Tibial nerve (tissue), 4 donors: Measurements from ENCODE around the gene FBXL12. TPM values are rescaled to one million over a fixed set of nuclear protein-coding genes. Genes with fewer than 3 reads are reported as not detected.

Experiments used
- DNase-seq, 2 donors: peaks; one replicate each; pipeline ENCODE4 v3.0.0-alpha.2; 2019; ENCODE audit warnings: low spot score in 2 of 2
- H3K27ac ChIP-seq, 4 donors: fragments of 200-600 bp; sonication (generic) in 3 of 4; one replicate each; pipeline ENCODE4 v1.5.1; 2017 to 2019; ENCODE audit warnings: mild to moderate bottlenecking in 1 of 4
- H3K27me3 ChIP-seq, 2 donors: fragments of 200-600 bp; sonication (generic) in 1 of 2; one replicate each; pipeline versions ENCODE4 v1.5.1 to v1.6.0; 2017 to 2019
- H3K36me3 ChIP-seq, 3 donors: fragments of 200-600 bp; sonication (generic); one replicate each; pipeline ENCODE4 v1.5.1; 2018 to 2019
- H3K4me1 ChIP-seq, 4 donors: fragments of 200-600 bp; sonication (generic) in 3 of 4; one replicate each; pipeline ENCODE4 v1.5.1; 2017 to 2019
- H3K4me3 ChIP-seq, 4 donors: fragments of 200-600 bp; sonication (generic) in 3 of 4; one replicate each; pipeline ENCODE4 v1.5.1; 2017 to 2019; ENCODE audit warnings: mild to moderate bottlenecking in 1 of 4, moderate library complexity in 1 of 4
- H3K9me3 ChIP-seq, 4 donors: fragments of 200-600 bp; sonication (generic) in 3 of 4; one replicate each; pipeline ENCODE4 v1.5.1; 2017 to 2019
- EP300 ChIP-seq, 2 donors: sonication (generic); formaldehyde crosslinking; IDR thresholded peaks; one replicate each; pipeline ENCODE4 v1.6.1; 2017; ENCODE audit warnings: antibody characterized with exemption in 2 of 2, mild to moderate bottlenecking in 1 of 2
- POLR2A ChIP-seq, 2 donors: fragments of 450-650 bp; IDR thresholded peaks; one replicate each; pipeline ENCODE4 v1.6.1; 2017; ENCODE audit warnings: antibody characterized with exemption in 2 of 2, mild to moderate bottlenecking in 2 of 2, moderate library complexity in 2 of 2
- WGBS, 2 donors: methylation state at CpG; one replicate each; pipeline ENCODE4 v1.1.5; 2018; 5-methylcytosine and 5-hydroxymethylcytosine counted together
- total RNA-seq, 4 donors: library from RNA; depleted of rRNA; stranded (reverse); fragments of >200 nt; gene quantifications; one replicate each; pipeline ENCODE4 v1.1.0, GENCODE V29; 2016
- TF ChIP-seq, protein P1 (sequence below), 5 experiments: fragments of 200-600 bp in 3 of 5; fragments of 450-650 bp in 2 of 5; sonication (generic) in 3 of 5; IDR thresholded peaks; one replicate each; pipeline ENCODE4 v1.5.1; 2016 to 2019; ENCODE audit warnings: antibody characterized with exemption in 5 of 5, mild to moderate bottlenecking in 3 of 5, moderate library complexity in 2 of 5

FBXL12 gene
- total RNA-seq, 4 donors from 2014 or later = 26.2 to 42.7 (median 36.6) TPM

DNA sequence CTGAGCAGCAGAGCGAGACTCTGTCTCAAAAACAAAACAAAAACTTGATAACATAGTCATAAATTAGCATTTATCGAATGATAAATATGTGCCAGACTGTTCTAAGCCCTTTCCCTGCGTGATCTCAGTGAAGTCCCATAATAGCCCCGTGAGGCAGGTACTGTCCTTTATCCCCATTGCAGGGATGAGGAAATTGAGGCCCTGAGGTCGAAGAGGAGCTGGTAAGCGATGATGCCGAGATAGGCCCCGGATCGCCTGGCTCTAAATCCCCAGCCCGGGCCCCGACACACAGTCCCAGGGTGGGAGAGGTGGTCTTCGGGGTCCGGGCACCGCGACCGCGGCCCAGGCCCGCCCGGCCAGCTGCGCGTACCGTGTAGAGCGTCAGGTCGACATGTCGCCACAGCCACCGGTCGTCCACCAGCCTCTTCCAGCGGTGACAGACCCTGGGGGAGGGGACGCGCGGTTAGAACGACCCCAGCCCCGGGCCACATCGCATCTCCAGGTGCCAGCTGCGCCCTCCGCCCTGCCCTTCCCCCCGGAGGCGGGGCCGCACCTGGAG, 625 bp downstream of the FBXL12 start:
- Histone ChIP-seq H3K4me1 (peaks cover 0 to 29% (median 6%) of the 10 kb centered on the region in 4 donors), H3K27ac (peak overlapping the region; percentile 93 to 97 (median 95)), H3K27me3 (no peaks in the 10 kb centered on the region), H3K36me3 (peaks cover 0 to 26% (median 0%) of the 10 kb centered on the region in 3 donors), H3K4me3 (peak overlapping the region; percentile 94 to 97 (median 96)), H3K9me3 (no peaks in the 10 kb centered on the region)
- 13 to 17% methylated on average over 6 to 9 of the region's 39 CpGs for WGBS, 2 donors
- TF ChIP-seq, protein P1, sequence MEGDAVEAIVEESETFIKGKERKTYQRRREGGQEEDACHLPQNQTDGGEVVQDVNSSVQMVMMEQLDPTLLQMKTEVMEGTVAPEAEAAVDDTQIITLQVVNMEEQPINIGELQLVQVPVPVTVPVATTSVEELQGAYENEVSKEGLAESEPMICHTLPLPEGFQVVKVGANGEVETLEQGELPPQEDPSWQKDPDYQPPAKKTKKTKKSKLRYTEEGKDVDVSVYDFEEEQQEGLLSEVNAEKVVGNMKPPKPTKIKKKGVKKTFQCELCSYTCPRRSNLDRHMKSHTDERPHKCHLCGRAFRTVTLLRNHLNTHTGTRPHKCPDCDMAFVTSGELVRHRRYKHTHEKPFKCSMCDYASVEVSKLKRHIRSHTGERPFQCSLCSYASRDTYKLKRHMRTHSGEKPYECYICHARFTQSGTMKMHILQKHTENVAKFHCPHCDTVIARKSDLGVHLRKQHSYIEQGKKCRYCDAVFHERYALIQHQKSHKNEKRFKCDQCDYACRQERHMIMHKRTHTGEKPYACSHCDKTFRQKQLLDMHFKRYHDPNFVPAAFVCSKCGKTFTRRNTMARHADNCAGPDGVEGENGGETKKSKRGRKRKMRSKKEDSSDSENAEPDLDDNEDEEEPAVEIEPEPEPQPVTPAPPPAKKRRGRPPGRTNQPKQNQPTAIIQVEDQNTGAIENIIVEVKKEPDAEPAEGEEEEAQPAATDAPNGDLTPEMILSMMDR (IDR thresholded peaks at IDR 0.05) = no peak
- no peak for TF ChIP-seq POLR2A (IDR thresholded peaks at IDR 0.05)
- TF ChIP-seq EP300 (IDR thresholded peaks at IDR 0.05) = no peak
- DNase-seq = no peak

DNA sequence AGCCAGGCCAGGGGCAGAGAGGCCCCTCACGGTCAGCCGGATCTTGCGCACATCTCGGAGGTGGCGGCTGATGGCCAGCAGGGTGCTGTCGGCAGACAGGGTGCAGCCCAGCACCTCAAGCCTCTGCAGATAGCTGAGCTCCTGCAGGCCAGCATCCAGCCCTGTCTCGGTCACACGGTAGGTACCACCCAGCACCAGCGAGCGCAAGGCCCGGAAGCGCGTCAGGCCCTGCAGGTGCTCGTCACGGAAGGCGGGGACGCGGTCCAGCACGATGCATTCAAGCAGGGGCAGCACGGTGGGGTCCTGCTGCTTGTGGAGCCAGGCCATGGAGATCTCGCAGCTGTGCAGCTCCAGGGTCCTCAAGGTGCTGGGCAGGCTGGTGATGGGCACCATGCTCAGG, 7.7 kb downstream of the FBXL12 start:
- WGBS, 2 donors = 97 to 98% methylated on average over 16 to 21 of the region's 21 CpGs
- peaks cover 0 to 89% (median 14%) of the 10 kb centered on the region in 3 donors for H3K36me3 ChIP-seq
- no peaks in the 10 kb centered on the region for H3K27me3 ChIP-seq
- no peaks in the 10 kb centered on the region for H3K9me3 ChIP-seq
- TF ChIP-seq POLR2A (IDR thresholded peaks at IDR 0.05) (no peak), EP300 (IDR thresholded peaks at IDR 0.05) (no peak)
- TF ChIP-seq, protein P1 (IDR thresholded peaks at IDR 0.05) = no peak
- H3K4me3 ChIP-seq = no peak overlapping the region
- H3K27ac ChIP-seq = no peak overlapping the region
- peaks cover 0 to under 1% (median 0%) of the 10 kb centered on the region in 4 donors for H3K4me1 ChIP-seq
- DNase-seq = no peak

DNA sequence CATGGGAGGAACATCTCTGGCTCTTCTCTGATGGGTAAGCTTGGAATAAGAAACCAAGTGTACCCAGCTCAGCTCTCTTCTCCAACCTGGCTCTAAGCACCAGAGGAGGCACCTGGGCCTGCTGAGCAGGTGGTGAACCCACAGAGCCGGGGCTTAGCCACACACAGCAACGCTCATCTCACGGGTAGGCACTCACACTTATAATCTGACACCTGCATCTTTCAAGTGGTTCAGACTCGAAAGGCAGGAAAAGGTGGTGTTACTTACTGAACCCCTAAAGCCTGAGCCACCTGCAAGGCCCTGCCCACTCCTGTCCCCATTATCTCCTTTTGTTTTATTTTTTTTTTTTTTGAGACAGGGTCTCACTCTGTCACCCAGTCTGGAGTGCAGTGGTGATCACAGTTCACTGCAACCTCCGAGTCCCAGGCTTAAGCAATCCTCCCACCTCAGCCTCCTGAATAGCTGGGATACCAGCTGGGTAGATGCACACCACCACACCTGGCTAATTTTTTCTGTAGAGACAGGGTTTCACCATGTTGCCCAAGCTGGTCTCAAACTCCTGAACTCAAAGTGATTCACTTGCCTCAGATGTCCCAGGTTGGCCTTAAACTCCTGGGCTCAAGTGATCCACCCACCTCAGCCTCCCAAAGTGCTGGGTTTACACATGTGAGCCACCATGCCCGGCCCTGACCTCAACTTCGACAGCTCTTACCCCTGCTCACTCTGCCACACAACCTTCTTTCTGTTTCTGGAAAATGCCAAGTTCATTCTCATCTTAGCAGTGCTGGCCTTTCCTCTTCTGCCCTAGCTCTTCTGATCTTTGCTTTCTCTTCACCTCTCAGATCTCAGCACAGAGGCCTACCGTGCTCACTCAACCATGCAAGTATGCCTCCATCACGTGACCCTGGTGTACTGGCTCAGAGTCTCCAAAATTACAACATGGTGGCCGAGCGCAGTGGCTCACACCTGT, 9.7 kb downstream of the FBXL12 start:
- DNase-seq = no peak
- Histone ChIP-seq H3K4me3 (no peak overlapping the region), H3K27me3 (no peaks in the 10 kb centered on the region), H3K4me1 (no peaks in the 10 kb centered on the region), H3K27ac (no peak overlapping the region), H3K36me3 (peaks cover 0 to 80% (median 14%) of the 10 kb centered on the region in 3 donors), H3K9me3 (no peaks in the 10 kb centered on the region)
- TF ChIP-seq EP300 (IDR thresholded peaks at IDR 0.05) = no peak
- TF ChIP-seq, protein P1 (IDR thresholded peaks at IDR 0.05) = no peak
- TF ChIP-seq POLR2A (IDR thresholded peaks at IDR 0.05) = no peak
- 90 to 93% methylated on average over 11 of the region's 11 CpGs for WGBS, 2 donors

DNA sequence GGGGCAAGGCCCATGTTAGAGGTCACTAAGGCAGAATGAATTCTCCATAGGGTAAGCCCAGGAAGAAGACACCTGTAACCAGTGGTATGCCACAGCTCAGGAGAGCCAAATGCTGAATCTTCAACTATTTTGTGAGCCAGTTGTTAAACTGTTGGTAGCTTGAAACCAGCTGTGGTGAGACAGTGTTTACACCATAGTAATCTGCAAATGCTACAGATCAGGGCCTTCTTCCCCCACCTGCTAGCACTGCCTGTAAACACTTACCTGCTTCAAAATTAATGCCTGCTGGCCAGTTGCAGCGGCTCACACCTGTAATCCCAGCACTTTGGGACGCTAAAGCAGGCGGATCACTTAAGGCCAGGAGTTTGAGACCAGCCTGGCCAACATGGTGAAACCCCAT, 12.1 kb downstream of the FBXL12 start:
- no peaks in the 10 kb centered on the region for H3K4me1 ChIP-seq
- H3K9me3 ChIP-seq = no peaks in the 10 kb centered on the region
- DNase-seq = no peak
- TF ChIP-seq EP300 (IDR thresholded peaks at IDR 0.05) (no peak), POLR2A (IDR thresholded peaks at IDR 0.05) (no peak)
- TF ChIP-seq, protein P1 (IDR thresholded peaks at IDR 0.05) = no peak
- H3K36me3 ChIP-seq = peaks cover 0 to 64% (median 14%) of the 10 kb centered on the region in 3 donors
- H3K27ac ChIP-seq = no peak overlapping the region
- H3K4me3 ChIP-seq = no peak overlapping the region
- H3K27me3 ChIP-seq = no peaks in the 10 kb centered on the region
- 90 to 100% methylated on average over 3 of the region's 3 CpGs for WGBS, 2 donors

DNA sequence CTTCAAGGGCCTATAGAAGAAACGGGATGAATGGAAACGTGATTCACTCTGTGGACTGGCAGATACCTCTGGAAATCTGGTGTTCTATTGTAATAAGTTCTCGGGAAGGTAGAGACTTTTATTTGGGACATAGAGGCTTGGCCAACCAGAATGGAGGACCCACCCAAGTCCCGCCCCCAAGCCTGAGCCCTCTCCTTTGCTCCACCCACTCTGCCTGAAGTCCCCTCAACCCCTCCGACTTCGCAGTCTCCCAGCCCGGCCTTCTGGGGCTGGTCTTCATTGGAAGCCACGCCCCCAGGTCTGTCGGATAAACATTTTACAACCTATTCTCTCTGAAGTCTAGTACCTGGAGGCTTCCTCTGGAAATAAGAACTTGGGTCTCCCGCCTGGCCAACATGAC, 16.9 kb downstream of the FBXL12 start:
- no peak for TF ChIP-seq POLR2A (IDR thresholded peaks at IDR 0.05)
- TF ChIP-seq EP300 (IDR thresholded peaks at IDR 0.05) = no peak
- TF ChIP-seq, protein P1 (IDR thresholded peaks at IDR 0.05) = no peak

More for the DNA sequence above, 16.9 kb downstream of the FBXL12 start:
- Histone ChIP-seq H3K27me3 (no peaks in the 10 kb centered on the region), H3K4me3 (no peak overlapping the region), H3K9me3 (no peaks in the 10 kb centered on the region), H3K27ac (no peak overlapping the region), H3K4me1 (no peaks in the 10 kb centered on the region), H3K36me3 (peaks cover 0 to 16% (median 0%) of the 10 kb centered on the region in 3 donors)
- DNase-seq = no peak
- 88 to 91% methylated on average over 10 of the region's 10 CpGs for WGBS, 2 donors
